ENCODE data around the gene SMIM5. TPM values are rescaled to one million over a fixed set of nuclear protein-coding genes. Genes with fewer than 3 reads are reported as not detected.
A peak's percentile ranks its signal among the peaks of the same experiment; 100 is the strongest.
"Not testable (repeated sequence)": the region's sequence is repeated elsewhere in the genome, so short reads cannot be mapped to it uniquely, and the experiment has no call there.

The SMIM5 gene
- total and polyA plus RNA-seq, 8 donors, result 0.58 to 29.5 (median 7.9) TPM; not detected in 2

DNA sequence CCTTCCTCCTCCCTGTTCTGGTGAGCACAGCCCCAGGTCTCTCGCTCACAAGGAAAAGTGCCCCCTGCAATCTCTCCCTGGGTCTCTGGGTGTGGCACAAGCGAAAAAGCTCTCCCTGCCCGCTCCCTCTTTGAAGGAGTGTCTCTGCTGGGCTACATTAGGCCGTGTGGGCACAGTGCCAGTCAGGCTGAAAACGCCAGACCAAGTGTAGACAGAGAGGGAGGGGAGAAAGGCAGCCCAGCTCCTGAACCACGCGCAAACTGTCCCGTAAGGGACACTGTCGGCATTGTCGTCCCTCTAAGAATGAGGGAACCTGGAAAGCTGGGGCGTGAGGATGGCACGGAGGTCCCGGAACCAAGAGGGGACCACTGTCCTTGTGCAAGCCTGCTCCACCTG lies 3.9 kb downstream of the SMIM5 start:
- peak overlapping the region; percentile 87 to 96 (median 89) for H3K27ac ChIP-seq
- H3K4me1 ChIP-seq, result peaks cover 69 to 94% (median 88%) of the 10 kb centered on the region in 4 donors
- H3K27me3 ChIP-seq, result no peaks in the 10 kb centered on the region
- TF ChIP-seq POLR2A (IDR thresholded peaks at IDR 0.05) (no peak), POLR2AphosphoS5 (IDR thresholded peaks at IDR 0.05) (peak in 2 of 3 donors; percentile 30 to 43)
- peak; percentile 86 to 88 for DNase-seq
- intact Hi-C loops (cut with DNase I; ENCODE audit: low total_unique reads), result no loop called here
- H3K4me3 ChIP-seq, result peak overlapping the region in 1 of 4 donors; percentile 22
- WGBS, 5 donors, result 31 to 55% (median 44%) methylated on average over 13 of the region's 13 CpGs
- no peaks in the 10 kb centered on the region for H3K9me3 ChIP-seq
- peaks cover 0 to 29% (median 21%) of the 10 kb centered on the region in 4 donors for H3K36me3 ChIP-seq

DNA sequence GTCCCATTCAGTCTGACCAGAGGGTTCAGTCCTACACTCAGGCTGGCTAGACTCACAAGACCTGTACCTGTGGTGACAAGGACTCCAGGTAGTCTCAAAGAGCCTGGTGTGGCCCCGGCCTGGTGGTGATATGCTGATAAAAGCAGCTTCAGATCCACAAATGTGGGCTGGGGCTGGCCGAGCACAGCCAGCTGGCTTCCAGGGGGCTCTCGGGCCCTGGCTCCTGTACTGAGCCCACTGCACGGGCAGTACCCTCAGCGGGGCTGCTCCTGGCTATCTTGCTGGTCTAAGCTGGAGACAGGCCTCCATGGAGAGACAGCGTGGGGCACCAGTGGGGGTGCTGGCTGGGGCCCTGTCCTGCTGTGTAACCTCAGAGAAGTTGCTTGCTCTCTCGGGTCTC lies 4.3 kb downstream of the SMIM5 start:
- peaks cover 0 to 29% (median 21%) of the 10 kb centered on the region in 4 donors for H3K36me3 ChIP-seq
- H3K4me3 ChIP-seq, result peak overlapping the region in 1 of 4 donors; percentile 22
- intact Hi-C loops (cut with DNase I; ENCODE audit: low total_unique reads), result no loop called here
- peaks cover 73 to 94% (median 89%) of the 10 kb centered on the region in 4 donors for H3K4me1 ChIP-seq
- peak in 1 of 2 donors; percentile 38 for DNase-seq
- TF ChIP-seq, protein P1, sequence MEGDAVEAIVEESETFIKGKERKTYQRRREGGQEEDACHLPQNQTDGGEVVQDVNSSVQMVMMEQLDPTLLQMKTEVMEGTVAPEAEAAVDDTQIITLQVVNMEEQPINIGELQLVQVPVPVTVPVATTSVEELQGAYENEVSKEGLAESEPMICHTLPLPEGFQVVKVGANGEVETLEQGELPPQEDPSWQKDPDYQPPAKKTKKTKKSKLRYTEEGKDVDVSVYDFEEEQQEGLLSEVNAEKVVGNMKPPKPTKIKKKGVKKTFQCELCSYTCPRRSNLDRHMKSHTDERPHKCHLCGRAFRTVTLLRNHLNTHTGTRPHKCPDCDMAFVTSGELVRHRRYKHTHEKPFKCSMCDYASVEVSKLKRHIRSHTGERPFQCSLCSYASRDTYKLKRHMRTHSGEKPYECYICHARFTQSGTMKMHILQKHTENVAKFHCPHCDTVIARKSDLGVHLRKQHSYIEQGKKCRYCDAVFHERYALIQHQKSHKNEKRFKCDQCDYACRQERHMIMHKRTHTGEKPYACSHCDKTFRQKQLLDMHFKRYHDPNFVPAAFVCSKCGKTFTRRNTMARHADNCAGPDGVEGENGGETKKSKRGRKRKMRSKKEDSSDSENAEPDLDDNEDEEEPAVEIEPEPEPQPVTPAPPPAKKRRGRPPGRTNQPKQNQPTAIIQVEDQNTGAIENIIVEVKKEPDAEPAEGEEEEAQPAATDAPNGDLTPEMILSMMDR (IDR thresholded peaks at IDR 0.05), result no peak
- TF ChIP-seq EP300 (IDR thresholded peaks at IDR 0.05) (no peak), POLR2AphosphoS5 (IDR thresholded peaks at IDR 0.05) (no peak), POLR2A (IDR thresholded peaks at IDR 0.05) (no peak)
- H3K9me3 ChIP-seq, result no peaks in the 10 kb centered on the region
- H3K27ac ChIP-seq, result peak overlapping the region; percentile 87 to 96 (median 89)
- 52 to 75% (median 65%) methylated on average over 7 of the region's 7 CpGs; no CpG with 5 or more reads in 1 of the 5 donors for WGBS, 5 donors
- no peaks in the 10 kb centered on the region for H3K27me3 ChIP-seq

DNA sequence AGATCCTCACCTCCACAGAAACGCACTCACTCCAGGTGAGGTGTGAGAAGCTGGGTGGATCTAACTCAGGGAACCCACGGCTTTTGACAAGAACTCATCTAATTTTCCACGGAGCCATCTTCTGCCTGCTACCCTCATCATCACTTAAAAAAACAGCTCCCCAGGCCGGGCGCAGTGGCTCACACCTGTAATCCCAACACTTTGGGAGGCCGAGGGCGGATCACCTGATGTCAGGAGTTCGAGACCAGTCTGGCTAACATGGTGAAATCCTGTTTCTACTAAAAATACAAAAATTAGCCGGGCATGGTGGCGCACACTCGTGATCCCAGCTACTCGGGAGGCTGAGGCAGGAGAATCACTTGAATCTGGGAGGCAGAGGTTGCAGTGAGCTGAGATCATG lies 4.8 kb downstream of the SMIM5 start:
- DNase-seq; H3K4me3 ChIP-seq; intact Hi-C loops (cut with DNase I; ENCODE audit: low total_unique reads); H3K27me3 ChIP-seq; H3K9me3 ChIP-seq: not testable (repeated sequence)
- Histone ChIP-seq H3K4me1 (peaks cover 76 to 94% (median 89%) of the 10 kb centered on the region in 4 donors), H3K27ac (peak overlapping the region; percentile 87 to 96 (median 89)), H3K36me3 (peaks cover 0 to 29% (median 21%) of the 10 kb centered on the region in 4 donors)
- WGBS, 5 donors, result 91 to 95% (median 92%) methylated on average over 12 of the region's 12 CpGs

DNA sequence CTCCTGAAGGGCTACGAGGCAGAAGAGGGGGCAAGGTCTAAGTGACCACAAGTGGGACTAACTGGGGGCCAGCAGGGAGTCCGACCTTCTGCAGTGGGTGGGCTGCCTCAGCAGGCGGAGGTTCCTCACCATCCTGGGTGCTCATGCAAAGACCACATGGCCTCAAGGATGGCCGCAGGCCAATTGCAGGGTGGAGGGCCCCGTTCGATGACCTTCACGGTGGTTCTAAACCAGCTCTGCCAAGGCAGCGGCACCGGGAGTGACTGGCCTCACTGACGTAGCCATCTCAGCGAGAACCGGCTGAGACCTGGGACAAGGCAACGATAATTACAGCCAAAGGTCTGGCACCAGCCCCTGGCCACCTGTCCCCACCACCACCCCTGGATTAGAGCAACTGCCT lies 5.7 kb downstream of the SMIM5 start:
- H3K36me3 ChIP-seq, result peaks cover 0 to 35% (median 23%) of the 10 kb centered on the region in 4 donors
- peak overlapping the region; percentile 69 to 96 (median 91) for H3K27ac ChIP-seq
- DNase-seq, result no peak
- H3K4me1 ChIP-seq, result peaks cover 75 to 94% (median 89%) of the 10 kb centered on the region in 4 donors
- intact Hi-C loops (cut with DNase I; ENCODE audit: low total_unique reads), result no loop called here
- peak overlapping the region in 1 of 4 donors; percentile 1 for H3K4me3 ChIP-seq
- TF ChIP-seq EP300 (IDR thresholded peaks at IDR 0.05), result no peak
- TF ChIP-seq POLR2A (IDR thresholded peaks at IDR 0.05), result no peak
- TF ChIP-seq, protein P1 (IDR thresholded peaks at IDR 0.05), result no peak
- no peak for TF ChIP-seq POLR2AphosphoS5 (IDR thresholded peaks at IDR 0.05)
- H3K9me3 ChIP-seq, result no peaks in the 10 kb centered on the region
- 61 to 92% (median 81%) methylated on average over 12 to 13 of the region's 13 CpGs for WGBS, 5 donors
- no peaks in the 10 kb centered on the region for H3K27me3 ChIP-seq

DNA sequence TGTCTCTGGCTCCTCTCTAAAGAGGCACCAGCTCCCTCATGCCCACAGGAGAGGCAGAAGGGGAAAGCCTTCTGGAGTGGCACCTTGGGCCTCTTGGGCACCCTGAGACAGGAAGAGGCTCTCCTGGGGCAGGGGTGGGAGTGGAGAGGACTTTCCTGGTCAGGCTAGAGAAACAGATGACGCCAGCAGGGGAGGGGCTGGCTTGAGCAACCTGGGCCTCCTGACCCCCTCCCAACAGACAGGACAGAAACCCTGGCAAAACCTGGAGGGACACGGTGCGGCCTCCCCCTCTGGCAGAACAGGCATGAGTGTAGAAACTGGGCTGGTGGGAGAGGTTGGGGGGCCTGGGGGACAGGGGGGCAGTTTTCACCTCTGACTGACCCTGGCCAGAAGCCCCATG lies 6.1 kb downstream of the SMIM5 start:
- peaks cover 0 to 35% (median 23%) of the 10 kb centered on the region in 4 donors for H3K36me3 ChIP-seq
- DNase-seq, result peak in 1 of 2 donors; percentile 69

More for the DNA sequence above, 6.1 kb downstream of the SMIM5 start:
- intact Hi-C loops (cut with DNase I; ENCODE audit: low total_unique reads), result no loop called here
- Histone ChIP-seq H3K27me3 (no peaks in the 10 kb centered on the region), H3K27ac (peak overlapping the region; percentile 69 to 96 (median 91)), H3K4me3 (peak overlapping the region in 1 of 4 donors; percentile 1), H3K4me1 (peaks cover 71 to 94% (median 89%) of the 10 kb centered on the region in 4 donors), H3K9me3 (no peaks in the 10 kb centered on the region)
- TF ChIP-seq EP300 (IDR thresholded peaks at IDR 0.05) (no peak), POLR2A (IDR thresholded peaks at IDR 0.05) (no peak), POLR2AphosphoS5 (IDR thresholded peaks at IDR 0.05) (no peak)
- TF ChIP-seq, protein P1 (IDR thresholded peaks at IDR 0.05), result no peak
- 63 to 87% (median 77%) methylated on average over 3 of the region's 3 CpGs for WGBS, 5 donors
